ENCODE results near the gene CALD1. TPM values are rescaled to one million over a fixed set of nuclear protein-coding genes. Genes with fewer than 3 reads are reported as not detected.

Gene CALD1
- total RNA-seq, 1 experiment from 2014 or later: 22.1 TPM

GRCh38 chr7:134852625-134853024 is 73.2 kb downstream of the CALD1 start:
- H3K27me3 ChIP-seq (ENCODE audit: low read length): no peaks in the 10 kb centered on the region
- no peak overlapping the region for H3K4me3 ChIP-seq (ENCODE audit: low read length)
- no peaks in the 10 kb centered on the region for H3K9me2 ChIP-seq (replicated peaks; ENCODE audit: low read length)
- H2AFZ ChIP-seq (ENCODE audit: low read length): no peak overlapping the region
- H4K20me1 ChIP-seq (ENCODE audit: low read length): no peaks in the 10 kb centered on the region
- BruUV-seq (replicated peaks): no TSS peak
- no peak for DNase-seq
- peaks cover 13% of the 10 kb centered on the region; the same call in 1 of the 2 replicates for H3K4me1 ChIP-seq (ENCODE audit: insufficient read depth, low read length)
- no peak overlapping the region for H3K4me2 ChIP-seq (ENCODE audit: low read length)
- H3K9me3 ChIP-seq (ENCODE audit: low read length): no peaks in the 10 kb centered on the region
- ATAC-seq: no peak
- H3K36me3 ChIP-seq (ENCODE audit: low read depth, low read length): no peaks in the 10 kb centered on the region
- intact Hi-C loops (cut with micrococcal nuclease): no loop called here
- no peak overlapping the region for H3K9ac ChIP-seq (ENCODE audit: low read length)
- H3K79me2 ChIP-seq (ENCODE audit: low read length): no peaks in the 10 kb centered on the region
- H3F3A ChIP-seq (ENCODE audit: low read length, unreplicated experiment): no peaks in the 10 kb centered on the region
- ChIA-PET POLR2A (ENCODE audit: unreplicated experiment) (no interaction called here), CTCF (interaction anchor here (0.5 kb wide), 1 partner anchor 428 kb away, joined by 4 read pairs; no protein-coding TSS in a partner anchor)
- H3K27ac ChIP-seq (ENCODE audit: low read length): no peak overlapping the region
- TF ChIP-seq EZH2phosphoT487 (IDR thresholded peaks at IDR 0.05; ENCODE audit: borderline replicate concordance, low read length): no peak
- no peak for TF ChIP-seq EZH2 (IDR thresholded peaks at IDR 0.05; ENCODE audit: low read length, unreplicated experiment)
- TF ChIP-seq, protein P1, sequence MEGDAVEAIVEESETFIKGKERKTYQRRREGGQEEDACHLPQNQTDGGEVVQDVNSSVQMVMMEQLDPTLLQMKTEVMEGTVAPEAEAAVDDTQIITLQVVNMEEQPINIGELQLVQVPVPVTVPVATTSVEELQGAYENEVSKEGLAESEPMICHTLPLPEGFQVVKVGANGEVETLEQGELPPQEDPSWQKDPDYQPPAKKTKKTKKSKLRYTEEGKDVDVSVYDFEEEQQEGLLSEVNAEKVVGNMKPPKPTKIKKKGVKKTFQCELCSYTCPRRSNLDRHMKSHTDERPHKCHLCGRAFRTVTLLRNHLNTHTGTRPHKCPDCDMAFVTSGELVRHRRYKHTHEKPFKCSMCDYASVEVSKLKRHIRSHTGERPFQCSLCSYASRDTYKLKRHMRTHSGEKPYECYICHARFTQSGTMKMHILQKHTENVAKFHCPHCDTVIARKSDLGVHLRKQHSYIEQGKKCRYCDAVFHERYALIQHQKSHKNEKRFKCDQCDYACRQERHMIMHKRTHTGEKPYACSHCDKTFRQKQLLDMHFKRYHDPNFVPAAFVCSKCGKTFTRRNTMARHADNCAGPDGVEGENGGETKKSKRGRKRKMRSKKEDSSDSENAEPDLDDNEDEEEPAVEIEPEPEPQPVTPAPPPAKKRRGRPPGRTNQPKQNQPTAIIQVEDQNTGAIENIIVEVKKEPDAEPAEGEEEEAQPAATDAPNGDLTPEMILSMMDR (conservative IDR thresholded peaks at IDR 0.05; ENCODE audit: low read depth, low read length): no peak

- Histone ChIP-seq H3K9ac (ENCODE audit: low read length) (no peak overlapping the region), H3K27ac (ENCODE audit: low read length) (no peak overlapping the region)
These were observed 75.4 kb downstream of the CALD1 start for GRCh38 chr7:134854816-134855215.

GRCh38 chr7:134855442-134855841 is 76.0 kb downstream of the CALD1 start:
- no peak overlapping the region for H2AFZ ChIP-seq (ENCODE audit: low read length)
- no peaks in the 10 kb centered on the region for H3K79me2 ChIP-seq (ENCODE audit: low read length)
- ChIA-PET CTCF (no interaction called here), POLR2A (ENCODE audit: unreplicated experiment) (no interaction called here)
- H3K27me3 ChIP-seq (ENCODE audit: low read length): no peaks in the 10 kb centered on the region
- no peaks in the 10 kb centered on the region for H3K9me3 ChIP-seq (ENCODE audit: low read length)
- intact Hi-C loops (cut with micrococcal nuclease): no loop called here
- H3K36me3 ChIP-seq (ENCODE audit: low read depth, low read length): no peaks in the 10 kb centered on the region
- H3K9ac ChIP-seq (ENCODE audit: low read length): no peak overlapping the region
- BruUV-seq (replicated peaks): no TSS peak
- H4K20me1 ChIP-seq (ENCODE audit: low read length): no peaks in the 10 kb centered on the region
- no peak for DNase-seq
- no peak overlapping the region for H3K4me2 ChIP-seq (ENCODE audit: low read length)
- no peaks in the 10 kb centered on the region for H3K9me2 ChIP-seq (replicated peaks; ENCODE audit: low read length)
- H3K4me1 ChIP-seq (ENCODE audit: insufficient read depth, low read length): peaks cover 12% of the 10 kb centered on the region; the same call in 1 of the 2 replicates
- H3K27ac ChIP-seq (ENCODE audit: low read length): no peak overlapping the region
- no peak overlapping the region for H3K4me3 ChIP-seq (ENCODE audit: low read length)
- TF ChIP-seq EZH2phosphoT487 (IDR thresholded peaks at IDR 0.05; ENCODE audit: borderline replicate concordance, low read length): no peak
- TF ChIP-seq, protein P1 (conservative IDR thresholded peaks at IDR 0.05; ENCODE audit: low read depth, low read length): no peak
- no peak for TF ChIP-seq EZH2 (IDR thresholded peaks at IDR 0.05; ENCODE audit: low read length, unreplicated experiment)
- no peak for ATAC-seq
- no peaks in the 10 kb centered on the region for H3F3A ChIP-seq (ENCODE audit: low read length, unreplicated experiment)

More at GRCh38 chr7:134854816-134855215, 75.4 kb downstream of the CALD1 start:
- no peaks in the 10 kb centered on the region for H3K27me3 ChIP-seq (ENCODE audit: low read length)
- no peaks in the 10 kb centered on the region for H4K20me1 ChIP-seq (ENCODE audit: low read length)
- peaks cover 13% of the 10 kb centered on the region; the same call in 1 of the 2 replicates for H3K4me1 ChIP-seq (ENCODE audit: insufficient read depth, low read length)
- H3K36me3 ChIP-seq (ENCODE audit: low read depth, low read length): no peaks in the 10 kb centered on the region
- no peaks in the 10 kb centered on the region for H3F3A ChIP-seq (ENCODE audit: low read length, unreplicated experiment)
- no peak for ATAC-seq
- no peak overlapping the region for H3K4me2 ChIP-seq (ENCODE audit: low read length)
- intact Hi-C loops (cut with micrococcal nuclease): no loop called here
- TF ChIP-seq EZH2 (IDR thresholded peaks at IDR 0.05; ENCODE audit: low read length, unreplicated experiment) (no peak), EZH2phosphoT487 (IDR thresholded peaks at IDR 0.05; ENCODE audit: borderline replicate concordance, low read length) (no peak)
- TF ChIP-seq, protein P1 (conservative IDR thresholded peaks at IDR 0.05; ENCODE audit: low read depth, low read length): no peak
- H3K9me3 ChIP-seq (ENCODE audit: low read length): no peaks in the 10 kb centered on the region
- no peaks in the 10 kb centered on the region for H3K79me2 ChIP-seq (ENCODE audit: low read length)
- no peak overlapping the region for H2AFZ ChIP-seq (ENCODE audit: low read length)
- BruUV-seq (replicated peaks): no TSS peak
- POLR2A ChIA-PET (ENCODE audit: unreplicated experiment): no interaction called here
- DNase-seq: no peak
- CTCF ChIA-PET: no interaction called here
- H3K4me3 ChIP-seq (ENCODE audit: low read length): no peak overlapping the region
- no peaks in the 10 kb centered on the region for H3K9me2 ChIP-seq (replicated peaks; ENCODE audit: low read length)

Measured in PC-3 (cell line).